A673 (cell line): Measurements from ENCODE around the gene SGO2. TPM values are rescaled to one million over a fixed set of nuclear protein-coding genes. Genes with fewer than 3 reads are reported as not detected.

Source experiments
- BruUV-seq: library from RNA; stranded (reverse); fragments of 400-500 nt; replicated peaks from 2 replicates; lab custom pipeline; 2021; lab: Mats Ljungman, UMichigan
- CTCF ChIA-PET: fragments of 300-600 bp; sonication (Branson Sonifier 250); formaldehyde crosslinking; loops from one replicate; lab custom pipeline; 2022; ENCODE audit warnings: antibody characterized with exemption; lab: Charles Lee
- POLR2A ChIA-PET: fragments of 300-600 bp; sonication (Branson Sonifier 250); formaldehyde crosslinking; loops from one replicate; lab custom pipeline; 2022; ENCODE audit warnings: antibody characterized with exemption; ENCODE audit not compliant: low non-redundant PET; lab: Charles Lee
- DNase-seq: peaks from one replicate; pipeline ENCODE4 v3.0.0-alpha.2; 2015; ENCODE audit warnings: low spot score
- H3K27ac ChIP-seq: fragments of 200-600 bp; sonication (generic); 2 replicates; pipeline ENCODE4 v1.5.1; 2016; ENCODE audit warnings: mixed run types, low read depth, mild to moderate bottlenecking, mixed read lengths, antibody characterized with exemption, low read length; ENCODE audit not compliant: poor library complexity, severe bottlenecking
- H3K27me3 ChIP-seq: fragments of 200-600 bp; sonication (generic); replicated peaks from 2 replicates; pipeline ENCODE4 v1.6.1; 2017; ENCODE audit warnings: mixed run types, low read depth, mild to moderate bottlenecking, mixed read lengths, antibody characterized with exemption, low read length; ENCODE audit not compliant: insufficient read depth, poor library complexity
- H3K36me3 ChIP-seq: fragments of 200-600 bp; sonication (generic); 2 replicates; pipeline ENCODE4 v1.6.1; 2016; ENCODE audit warnings: mixed run types, mild to moderate bottlenecking, mixed read lengths, antibody characterized with exemption, low read length; ENCODE audit not compliant: insufficient read depth, poor library complexity, severe bottlenecking
- H3K4me1 ChIP-seq: fragments of 200-600 bp; sonication (generic); 2 replicates; pipeline ENCODE4 v1.6.1; 2017; ENCODE audit warnings: mixed run types, mild to moderate bottlenecking, mixed read lengths, antibody characterized with exemption, low read length; ENCODE audit not compliant: insufficient read depth, poor library complexity, severe bottlenecking
- H3K4me3 ChIP-seq: fragments of 200-600 bp; sonication (generic); 2 replicates; pipeline ENCODE4 v1.5.1; 2016; ENCODE audit warnings: low read depth, mixed run types, mild to moderate bottlenecking, mixed read lengths, low read length; ENCODE audit not compliant: poor library complexity, severe bottlenecking
- H3K9me3 ChIP-seq: fragments of 200-600 bp; sonication (generic); 2 replicates; pipeline ENCODE4 v1.6.1; 2016; ENCODE audit warnings: mixed run types, low read depth, mild to moderate bottlenecking, mixed read lengths, antibody characterized with exemption, low read length; ENCODE audit not compliant: poor library complexity, severe bottlenecking
- EZH2 ChIP-seq: fragments of 200-600 bp; sonication (generic); IDR thresholded peaks from 2 replicates; pipeline ENCODE4 v1.6.1; 2017; ENCODE audit warnings: borderline replicate concordance, low read depth, mild to moderate bottlenecking, mixed read lengths, antibody characterized with exemption, low read length; ENCODE audit not compliant: poor library complexity, severe bottlenecking
- intact Hi-C: fragments of 100-400 bp; cut with micrococcal nuclease; formaldehyde crosslinking; loops from one replicate; pipeline ENCODE4 v1.10.0; 2022; ENCODE audit not compliant: unreplicated experiment
- total RNA-seq: library from RNA; stranded (reverse); gene quantifications from 2 replicates; pipeline ENCODE4 v1.2.3, GENCODE V29; 2021
- TF ChIP-seq, protein P1 (sequence below): fragments of 300-800, 200-600 bp; sonication (generic); conservative IDR thresholded peaks from 2 replicates; pipeline ENCODE4 v1.5.1; 2017; ENCODE audit warnings: low read depth, mild to moderate bottlenecking, antibody characterized with exemption, low read length, moderate library complexity, mixed read lengths

SGO2 gene
- total RNA-seq, 1 experiment from 2014 or later = 37.3 TPM

DNA sequence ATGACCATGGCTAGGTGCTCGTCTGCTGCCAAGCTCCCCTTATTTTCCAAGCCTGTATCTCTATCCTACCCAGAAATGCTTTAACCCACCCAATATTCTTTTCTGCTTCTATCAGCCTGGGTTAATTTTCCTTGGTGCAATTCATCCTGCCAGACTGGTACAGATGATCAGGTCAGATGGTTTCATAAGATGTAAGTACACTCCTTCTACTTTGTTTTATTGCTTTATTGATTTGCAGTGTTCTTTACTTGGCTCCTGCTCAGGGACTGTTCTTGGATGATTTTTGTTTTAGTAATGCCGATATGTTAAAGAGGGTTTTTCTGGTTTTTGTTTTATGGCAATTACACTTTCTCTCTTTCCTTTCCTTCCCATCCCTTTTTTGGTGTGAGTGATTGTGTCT lies 2.4 kb upstream of the SGO2 start:
- ChIA-PET CTCF (no interaction called here), POLR2A (no interaction called here)
- peaks cover 31% of the 10 kb centered on the region for H3K27me3 ChIP-seq
- BruUV-seq = no TSS peak
- H3K4me3 ChIP-seq = no peak overlapping the region
- no peaks in the 10 kb centered on the region for H3K36me3 ChIP-seq
- DNase-seq = no peak
- no peak for TF ChIP-seq EZH2
- TF ChIP-seq, protein P1, sequence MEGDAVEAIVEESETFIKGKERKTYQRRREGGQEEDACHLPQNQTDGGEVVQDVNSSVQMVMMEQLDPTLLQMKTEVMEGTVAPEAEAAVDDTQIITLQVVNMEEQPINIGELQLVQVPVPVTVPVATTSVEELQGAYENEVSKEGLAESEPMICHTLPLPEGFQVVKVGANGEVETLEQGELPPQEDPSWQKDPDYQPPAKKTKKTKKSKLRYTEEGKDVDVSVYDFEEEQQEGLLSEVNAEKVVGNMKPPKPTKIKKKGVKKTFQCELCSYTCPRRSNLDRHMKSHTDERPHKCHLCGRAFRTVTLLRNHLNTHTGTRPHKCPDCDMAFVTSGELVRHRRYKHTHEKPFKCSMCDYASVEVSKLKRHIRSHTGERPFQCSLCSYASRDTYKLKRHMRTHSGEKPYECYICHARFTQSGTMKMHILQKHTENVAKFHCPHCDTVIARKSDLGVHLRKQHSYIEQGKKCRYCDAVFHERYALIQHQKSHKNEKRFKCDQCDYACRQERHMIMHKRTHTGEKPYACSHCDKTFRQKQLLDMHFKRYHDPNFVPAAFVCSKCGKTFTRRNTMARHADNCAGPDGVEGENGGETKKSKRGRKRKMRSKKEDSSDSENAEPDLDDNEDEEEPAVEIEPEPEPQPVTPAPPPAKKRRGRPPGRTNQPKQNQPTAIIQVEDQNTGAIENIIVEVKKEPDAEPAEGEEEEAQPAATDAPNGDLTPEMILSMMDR = no peak
- H3K27ac ChIP-seq = no peak overlapping the region
- intact Hi-C loops = no loop called here
- no peaks in the 10 kb centered on the region for H3K9me3 ChIP-seq
- peaks cover 11% of the 10 kb centered on the region for H3K4me1 ChIP-seq

GRCh38 chr2:200525066-200525465 lies 941 bp upstream of the SGO2 start:
- TF ChIP-seq, protein P1 = no peak
- TF ChIP-seq EZH2 = no peak
- H3K36me3 ChIP-seq = no peaks in the 10 kb centered on the region
- no TSS peak for BruUV-seq
- POLR2A ChIA-PET = no interaction called here
- peaks cover 11% of the 10 kb centered on the region for H3K4me1 ChIP-seq
- intact Hi-C loops = no loop called here
- CTCF ChIA-PET = no interaction called here
- peaks cover 31% of the 10 kb centered on the region for H3K27me3 ChIP-seq
- peak overlapping the region; percentile 64 for H3K4me3 ChIP-seq
- H3K9me3 ChIP-seq = no peaks in the 10 kb centered on the region
- H3K27ac ChIP-seq = no peak overlapping the region
- no peak for DNase-seq

- intact Hi-C loops = no loop called here
- Histone ChIP-seq H3K27me3 (peaks cover 31% of the 10 kb centered on the region), H3K9me3 (no peaks in the 10 kb centered on the region), H3K4me1 (peaks cover 11% of the 10 kb centered on the region), H3K27ac (no peak overlapping the region), H3K4me3 (peak overlapping the region; percentile 64), H3K36me3 (no peaks in the 10 kb centered on the region)
- BruUV-seq = no TSS peak
- POLR2A ChIA-PET = no interaction called here
- no peak for DNase-seq
- TF ChIP-seq, protein P1 = no peak
- no peak for TF ChIP-seq EZH2
- CTCF ChIA-PET = no interaction called here
Measured at GRCh38 chr2:200525551-200525881, 491 bp upstream of the SGO2 start.
